Lung (tissue), 12 donors: ENCODE results near the gene TNFAIP8. TPM values are rescaled to one million over a fixed set of nuclear protein-coding genes. Genes with fewer than 3 reads are reported as not detected.

Experiments
- ATAC-seq: fragments of 200-7000 bp; cut with Tn5 transposase; one replicate; pipeline ENCODE4 v1.9.1; 2020; ENCODE audit warnings: moderate number of reproducible peaks; ENCODE audit not compliant: insufficient read depth, low FRiP score
- DNase-seq, 3 donors: peaks; one replicate each; pipeline ENCODE4 v3.0.0-alpha.2; 2013 to 2017
- H3K27ac ChIP-seq, 2 donors: one replicate each; pipeline ENCODE4 v1.5.1; 2013; ENCODE audit warnings: mild to moderate bottlenecking in 2 of 2, moderate library complexity in 2 of 2, control low read depth in 1 of 2, inconsistent platforms in 1 of 2, low read depth in 1 of 2, low read length in 1 of 2
- H3K27me3 ChIP-seq, 3 donors: one replicate each; pipeline ENCODE4 v1.5.1; 2013; ENCODE audit warnings: low read length in 2 of 3; ENCODE audit not compliant: control insufficient read depth in 3 of 3, insufficient read depth in 3 of 3
- H3K36me3 ChIP-seq, 4 donors: one replicate each; pipeline ENCODE4 v1.5.1; 2013; ENCODE audit warnings: low read length in 4 of 4, mild to moderate bottlenecking in 1 of 4, moderate library complexity in 1 of 4; ENCODE audit not compliant: control insufficient read depth in 4 of 4, insufficient read depth in 4 of 4
- H3K4me1 ChIP-seq, 5 donors: one replicate each; pipeline ENCODE4 v1.5.1; 2013; ENCODE audit warnings: low read length in 5 of 5, mild to moderate bottlenecking in 2 of 5, moderate library complexity in 1 of 5; ENCODE audit not compliant: control insufficient read depth in 5 of 5, insufficient read depth in 5 of 5
- H3K4me3 ChIP-seq: one replicate; pipeline ENCODE4 v1.5.1; 2013; ENCODE audit warnings: mild to moderate bottlenecking, control low read depth, moderate library complexity
- H3K9ac ChIP-seq, 2 donors: one replicate each; pipeline ENCODE4 v1.5.1; 2013; ENCODE audit warnings: low read length in 2 of 2, control low read depth in 1 of 2; ENCODE audit not compliant: insufficient read depth in 1 of 2
- H3K9me3 ChIP-seq, 4 donors: one replicate each; pipeline ENCODE4 v1.5.1; 2013; ENCODE audit warnings: low read length in 3 of 4, mild to moderate bottlenecking in 1 of 4, moderate library complexity in 1 of 4; ENCODE audit not compliant: control insufficient read depth in 4 of 4, insufficient read depth in 3 of 4
- WGBS, 2 donors: extraction: QIAGEN DNeasy Blood & Tissue Kit; methylation state at CpG; one replicate each; pipeline ENCODE4 v1.1.7; 2013; 5-methylcytosine and 5-hydroxymethylcytosine counted together
- polyA plus RNA-seq, 2 donors: library from polyadenylated mRNA; stranded (reverse); fragments of 200-250 nt; gene quantifications; one replicate each; pipeline ENCODE4 v1.2.1, GENCODE V29; 2013
- total RNA-seq, 2 donors: library from RNA; depleted of rRNA in 1 of 2; stranded (reverse); fragments of >200 nt in 1 of 2; gene quantifications; one replicate each; pipeline ENCODE4 v1.2.1, GENCODE V29; 2014 to 2021
- TF ChIP-seq, protein P1 (sequence below): IDR thresholded peaks from 2 replicates; pipeline ENCODE4 v1.5.1; 2012; ENCODE audit warnings: mild to moderate bottlenecking; ENCODE audit errors: control extremely low read depth, extremely low read depth
- donor health status: control.
- donor health status: control.
- donor health status: Bipolar disorder and iron deficiency.
- donor health status: healthy.
- donor health status: DM: yes; HTN: yes; CAD: no.

TNFAIP8 gene
- total and polyA plus RNA-seq, 4 donors = 11.5 to 58.9 (median 35.6) TPM

GRCh38 chr5:119379942-119380547 is 24.2 kb downstream of the TNFAIP8 start:
- no peak overlapping the region for H3K4me3 ChIP-seq
- TF ChIP-seq, protein P1, sequence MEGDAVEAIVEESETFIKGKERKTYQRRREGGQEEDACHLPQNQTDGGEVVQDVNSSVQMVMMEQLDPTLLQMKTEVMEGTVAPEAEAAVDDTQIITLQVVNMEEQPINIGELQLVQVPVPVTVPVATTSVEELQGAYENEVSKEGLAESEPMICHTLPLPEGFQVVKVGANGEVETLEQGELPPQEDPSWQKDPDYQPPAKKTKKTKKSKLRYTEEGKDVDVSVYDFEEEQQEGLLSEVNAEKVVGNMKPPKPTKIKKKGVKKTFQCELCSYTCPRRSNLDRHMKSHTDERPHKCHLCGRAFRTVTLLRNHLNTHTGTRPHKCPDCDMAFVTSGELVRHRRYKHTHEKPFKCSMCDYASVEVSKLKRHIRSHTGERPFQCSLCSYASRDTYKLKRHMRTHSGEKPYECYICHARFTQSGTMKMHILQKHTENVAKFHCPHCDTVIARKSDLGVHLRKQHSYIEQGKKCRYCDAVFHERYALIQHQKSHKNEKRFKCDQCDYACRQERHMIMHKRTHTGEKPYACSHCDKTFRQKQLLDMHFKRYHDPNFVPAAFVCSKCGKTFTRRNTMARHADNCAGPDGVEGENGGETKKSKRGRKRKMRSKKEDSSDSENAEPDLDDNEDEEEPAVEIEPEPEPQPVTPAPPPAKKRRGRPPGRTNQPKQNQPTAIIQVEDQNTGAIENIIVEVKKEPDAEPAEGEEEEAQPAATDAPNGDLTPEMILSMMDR = no peak
- H3K9ac ChIP-seq = no peak overlapping the region
- DNase-seq = peak in 1 of 3 donors; percentile 6
- H3K27ac ChIP-seq = no peak overlapping the region
- H3K9me3 ChIP-seq = no peaks in the 10 kb centered on the region
- no peaks in the 10 kb centered on the region for H3K36me3 ChIP-seq
- ATAC-seq = no peak
- no peaks in the 10 kb centered on the region for H3K27me3 ChIP-seq
- WGBS, 2 donors = 91 to 96% methylated on average over 2 of the region's 2 CpGs
- H3K4me1 ChIP-seq = peaks cover 0 to 17% (median 5%) of the 10 kb centered on the region in 5 donors

DNA sequence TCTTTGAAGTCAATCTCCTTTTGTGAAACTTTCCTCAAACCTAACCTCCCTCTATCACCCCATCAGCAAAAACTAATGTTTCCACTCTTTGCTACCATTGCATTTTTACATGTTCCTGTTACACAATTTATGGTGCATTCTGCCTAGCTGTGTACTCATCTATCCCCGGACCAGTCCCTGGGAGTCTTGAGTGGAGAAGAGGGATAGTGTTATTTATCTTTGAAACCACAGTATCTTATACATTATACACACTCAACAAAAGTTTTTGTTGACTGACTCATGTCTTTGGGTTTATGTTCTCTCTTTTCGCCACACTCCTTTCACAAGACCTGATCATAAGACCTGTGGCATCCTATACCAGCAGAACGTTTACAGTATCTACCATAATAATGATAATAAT is 26.4 kb downstream of the TNFAIP8 start:
- DNase-seq (no peak), ATAC-seq (peak; percentile 41)
- TF ChIP-seq, protein P1 = no peak
- Histone ChIP-seq H3K36me3 (no peaks in the 10 kb centered on the region), H3K27me3 (no peaks in the 10 kb centered on the region), H3K4me3 (no peak overlapping the region), H3K4me1 (peaks cover 2 to 26% (median 9%) of the 10 kb centered on the region in 5 donors), H3K9me3 (no peaks in the 10 kb centered on the region), H3K27ac (no peak overlapping the region), H3K9ac (no peak overlapping the region)
- WGBS, 2 donors = 58 to 77% methylated on average over 3 of the region's 3 CpGs

GRCh38 chr5:119383008-119383407 is 27.2 kb downstream of the TNFAIP8 start:
- ATAC-seq (no peak), DNase-seq (no peak)
- H3K4me1 ChIP-seq = peaks cover 2 to 30% (median 9%) of the 10 kb centered on the region in 5 donors
- no peaks in the 10 kb centered on the region for H3K9me3 ChIP-seq
- no peak overlapping the region for H3K9ac ChIP-seq
- TF ChIP-seq, protein P1 = no peak
- H3K36me3 ChIP-seq = no peaks in the 10 kb centered on the region
- 92 to 97% methylated on average over 1 of the region's 1 CpG for WGBS, 2 donors
- no peak overlapping the region for H3K4me3 ChIP-seq
- no peaks in the 10 kb centered on the region for H3K27me3 ChIP-seq
- H3K27ac ChIP-seq = no peak overlapping the region

DNA sequence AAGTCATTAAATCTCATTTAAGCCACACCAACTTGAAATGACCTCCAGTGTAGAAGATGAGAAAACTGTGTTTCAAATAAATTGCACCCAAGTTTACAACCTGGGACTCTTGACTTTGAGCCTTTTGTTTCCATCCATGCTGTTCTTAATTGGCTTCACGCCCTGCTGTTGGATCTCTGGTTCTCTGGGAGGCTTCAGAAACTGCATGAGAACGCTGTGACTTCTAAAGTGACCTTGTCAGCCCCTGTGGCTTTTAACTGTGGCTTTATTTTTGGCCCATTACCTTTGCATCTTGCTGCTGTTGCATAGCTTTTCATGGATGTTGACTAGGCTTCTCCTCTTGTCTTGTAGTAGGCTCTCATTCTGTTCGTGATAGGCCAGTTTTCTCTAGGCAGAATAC is 29.3 kb downstream of the TNFAIP8 start:
- ATAC-seq (no peak), DNase-seq (no peak)
- Histone ChIP-seq H3K27me3 (no peaks in the 10 kb centered on the region), H3K36me3 (no peaks in the 10 kb centered on the region), H3K9me3 (no peaks in the 10 kb centered on the region), H3K9ac (no peak overlapping the region), H3K27ac (peak overlapping the region in 1 of 2 donors; percentile 12), H3K4me3 (no peak overlapping the region), H3K4me1 (peaks cover 2 to 40% (median 16%) of the 10 kb centered on the region in 5 donors)
- 86% methylated on average over 3 of the region's 3 CpGs for WGBS, 2 donors
- TF ChIP-seq, protein P1 = no peak
